ENCODE data around the gene PTHLH.

The PTHLH gene

DNA sequence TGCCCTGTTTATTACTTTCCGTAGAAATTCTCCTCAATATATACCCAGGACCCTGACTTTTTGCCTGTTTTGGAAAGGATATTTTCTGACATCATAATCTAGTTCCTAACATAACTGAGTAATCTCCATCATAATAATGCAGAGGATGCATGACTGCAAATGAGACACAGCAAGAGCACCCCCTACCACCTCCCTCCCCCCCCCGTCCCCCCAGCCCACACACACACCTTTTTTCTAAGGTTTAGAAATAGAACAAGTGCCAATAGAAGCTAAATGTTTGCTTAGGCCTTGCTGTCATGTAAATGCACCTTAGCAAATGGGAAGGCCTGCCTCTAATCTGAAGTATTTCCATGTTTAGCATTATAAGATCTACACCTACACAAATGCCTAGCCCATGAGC is at the start of gene PTHLH:
Gene PTHLH, minus strand, starts transcription at position 13 of the 400 bp plus-strand sequence. CDS start 3,239 bp downstream, outside the sequence.
- Histone ChIP-seq H3K4me3 (no peak within 1 kb of the TSS), H3K27ac (no peak within 1 kb of the TSS)
- TF ChIP-seq, protein P1, sequence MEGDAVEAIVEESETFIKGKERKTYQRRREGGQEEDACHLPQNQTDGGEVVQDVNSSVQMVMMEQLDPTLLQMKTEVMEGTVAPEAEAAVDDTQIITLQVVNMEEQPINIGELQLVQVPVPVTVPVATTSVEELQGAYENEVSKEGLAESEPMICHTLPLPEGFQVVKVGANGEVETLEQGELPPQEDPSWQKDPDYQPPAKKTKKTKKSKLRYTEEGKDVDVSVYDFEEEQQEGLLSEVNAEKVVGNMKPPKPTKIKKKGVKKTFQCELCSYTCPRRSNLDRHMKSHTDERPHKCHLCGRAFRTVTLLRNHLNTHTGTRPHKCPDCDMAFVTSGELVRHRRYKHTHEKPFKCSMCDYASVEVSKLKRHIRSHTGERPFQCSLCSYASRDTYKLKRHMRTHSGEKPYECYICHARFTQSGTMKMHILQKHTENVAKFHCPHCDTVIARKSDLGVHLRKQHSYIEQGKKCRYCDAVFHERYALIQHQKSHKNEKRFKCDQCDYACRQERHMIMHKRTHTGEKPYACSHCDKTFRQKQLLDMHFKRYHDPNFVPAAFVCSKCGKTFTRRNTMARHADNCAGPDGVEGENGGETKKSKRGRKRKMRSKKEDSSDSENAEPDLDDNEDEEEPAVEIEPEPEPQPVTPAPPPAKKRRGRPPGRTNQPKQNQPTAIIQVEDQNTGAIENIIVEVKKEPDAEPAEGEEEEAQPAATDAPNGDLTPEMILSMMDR (IDR thresholded peaks at IDR 0.05): no peak
- DNase-seq (ENCODE audit: low spot score): no peak

DNA sequence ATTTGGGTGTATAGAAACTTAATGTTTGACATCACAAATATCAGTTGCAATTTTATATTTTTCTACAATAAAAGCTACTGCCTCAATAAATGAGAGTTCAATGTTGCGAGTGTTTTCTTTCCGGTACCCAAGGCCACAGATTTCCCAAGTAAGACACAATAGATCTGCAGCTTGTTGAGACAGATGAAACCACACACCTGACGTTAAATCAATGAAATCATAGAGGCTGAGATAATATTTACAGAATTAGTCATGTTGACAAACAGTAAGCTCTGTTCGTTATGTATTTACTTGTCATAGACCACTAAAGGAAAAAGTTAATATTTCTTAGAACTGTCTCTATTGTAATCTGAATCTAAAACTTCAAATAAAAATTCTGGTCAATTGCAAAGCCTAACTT is 49.2 kb upstream of the PTHLH start:
- TF ChIP-seq, protein P1 (IDR thresholded peaks at IDR 0.05): no peak
- H3K4me3 ChIP-seq: no peak overlapping the region
- DNase-seq (ENCODE audit: low spot score): no peak
- H3K27ac ChIP-seq: no peak overlapping the region

DNA sequence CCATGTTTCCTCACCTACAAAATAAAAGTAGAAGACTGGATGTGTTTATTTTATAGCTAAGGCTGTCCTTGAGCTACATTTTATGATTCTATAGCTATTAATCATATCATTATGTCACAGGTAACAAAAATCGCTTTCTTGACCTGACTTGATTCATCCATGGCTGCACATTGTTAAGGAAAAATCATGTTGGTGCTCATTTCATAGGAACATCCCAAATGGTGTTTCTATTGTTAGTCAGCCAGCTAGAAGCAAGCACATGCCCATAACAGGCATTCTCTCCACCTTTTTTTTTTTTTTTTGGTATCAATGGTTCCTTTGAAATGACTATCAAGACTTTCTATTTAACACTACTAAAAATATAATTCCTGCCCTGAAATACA is 45.3 kb upstream of the PTHLH start:
- TF ChIP-seq, protein P1 (IDR thresholded peaks at IDR 0.05): no peak
- H3K4me3 ChIP-seq: no peak overlapping the region

DNA sequence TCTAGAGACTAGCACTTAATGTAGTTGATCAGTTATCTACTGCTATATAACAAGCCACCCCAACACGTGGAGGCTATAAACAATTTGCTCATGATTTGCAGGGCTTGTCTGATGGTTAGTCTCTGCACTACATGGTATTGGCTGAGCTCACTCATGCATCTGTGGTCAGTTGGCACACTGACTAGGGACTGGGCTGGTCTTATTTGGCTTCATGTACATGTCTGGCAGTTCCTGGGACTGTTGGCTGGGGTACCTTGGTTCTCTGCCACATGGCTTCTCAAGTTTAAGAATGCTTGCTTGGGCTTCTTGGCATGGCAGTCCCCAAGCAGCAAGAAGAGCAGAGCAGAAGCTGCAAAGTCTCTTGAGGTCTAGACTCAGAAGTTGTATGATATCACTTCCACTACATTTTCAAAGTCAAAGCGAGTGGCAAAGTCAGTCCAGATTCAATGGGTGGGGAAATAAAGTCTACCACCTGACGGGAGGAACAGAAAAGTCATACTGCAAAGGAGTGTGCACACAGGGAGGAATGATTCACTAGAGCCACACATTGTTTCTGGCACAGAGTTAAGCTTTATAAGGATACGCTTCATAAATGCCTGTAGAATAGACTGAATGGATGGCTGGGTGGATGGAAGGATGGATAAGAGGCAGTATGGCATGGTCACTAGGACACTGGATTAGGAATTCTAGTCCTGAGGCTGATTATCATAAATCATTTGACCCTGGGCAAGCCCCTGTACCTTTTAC is 44.8 kb upstream of the PTHLH start:
- no peak for DNase-seq (ENCODE audit: low spot score)
- no peak overlapping the region for H3K4me3 ChIP-seq
- TF ChIP-seq, protein P1 (IDR thresholded peaks at IDR 0.05): no peak
- H3K27ac ChIP-seq: no peak overlapping the region

More for the DNA sequence above, 45.3 kb upstream of the PTHLH start:
- H3K27ac ChIP-seq: no peak overlapping the region
- no peak for DNase-seq (ENCODE audit: low spot score)

DNA sequence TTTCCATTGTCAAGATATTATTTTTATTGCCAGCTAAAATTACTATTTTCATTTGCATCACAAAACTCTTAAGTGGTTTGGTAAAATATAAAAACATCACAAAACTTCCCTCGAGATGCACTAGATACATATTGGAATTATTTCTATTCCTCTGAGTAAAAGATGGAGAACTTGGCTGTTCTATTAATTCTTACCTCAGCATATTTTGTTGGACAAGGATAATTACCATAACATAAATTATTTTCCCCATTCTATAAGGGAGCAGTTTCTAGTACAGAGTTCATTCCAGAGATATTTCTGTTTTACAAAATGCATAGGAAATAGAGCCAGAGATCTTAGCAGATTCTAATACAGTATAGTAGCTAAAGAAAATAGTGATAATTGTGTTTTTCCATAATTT is 42.6 kb upstream of the PTHLH start:
- H3K27ac ChIP-seq: no peak overlapping the region
- no peak overlapping the region for H3K4me3 ChIP-seq
- TF ChIP-seq, protein P1 (IDR thresholded peaks at IDR 0.05): no peak
- DNase-seq (ENCODE audit: low spot score): no peak

DNA sequence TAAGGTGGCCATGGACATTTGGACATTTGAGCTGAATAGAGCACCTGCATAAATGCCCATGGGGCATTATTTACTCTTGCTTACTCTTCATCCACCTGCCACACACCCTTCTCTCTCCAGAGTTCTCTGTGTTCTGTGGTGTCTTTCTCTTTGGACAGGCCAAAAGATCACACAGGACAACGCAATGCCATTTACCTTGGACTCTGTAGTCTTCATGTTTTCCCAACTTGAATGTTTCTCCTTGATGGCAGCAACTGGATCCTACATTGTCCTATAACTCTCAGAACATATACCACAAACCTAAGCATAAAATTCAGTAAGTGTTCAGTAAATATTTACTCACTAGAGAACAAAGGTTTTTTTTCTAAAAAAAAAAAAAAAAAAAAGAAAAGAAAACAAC is 41.7 kb upstream of the PTHLH start:
- TF ChIP-seq, protein P1 (IDR thresholded peaks at IDR 0.05): no peak
- DNase-seq (ENCODE audit: low spot score): no peak
- no peak overlapping the region for H3K4me3 ChIP-seq
- no peak overlapping the region for H3K27ac ChIP-seq

DNA sequence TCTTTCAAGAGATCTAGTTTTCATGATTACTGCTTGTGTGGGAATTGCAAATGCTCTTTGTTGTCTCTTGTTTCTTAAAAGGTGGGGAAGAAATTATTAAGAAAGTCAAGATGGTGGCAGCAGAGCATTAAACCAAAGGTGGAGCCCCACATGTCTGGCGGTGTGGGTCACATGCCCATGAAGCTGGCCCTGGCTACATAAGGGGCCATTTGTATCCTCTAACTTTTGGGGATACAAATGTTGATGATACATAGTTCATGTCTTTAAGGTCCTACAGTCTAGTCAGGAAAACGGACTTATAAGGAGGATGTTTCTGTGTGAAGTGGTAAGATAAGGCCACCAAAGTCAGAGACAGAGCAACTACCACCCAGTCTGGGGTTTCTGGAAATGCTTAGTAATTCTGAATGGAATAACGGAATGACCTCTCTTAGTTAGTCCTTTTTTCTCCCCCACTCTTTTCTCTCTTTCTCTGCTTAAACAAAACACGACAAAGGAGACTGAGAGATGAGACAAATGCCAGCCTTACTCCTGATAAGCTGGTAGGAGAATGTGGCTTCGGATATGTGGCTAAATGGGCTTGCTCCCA is 39.9 kb upstream of the PTHLH start:
- H3K4me3 ChIP-seq: no peak overlapping the region
- no peak for DNase-seq (ENCODE audit: low spot score)
- H3K27ac ChIP-seq: no peak overlapping the region
- TF ChIP-seq, protein P1 (IDR thresholded peaks at IDR 0.05): no peak

Data from coronary artery (tissue), 2 donors.